Activated CD8-positive, alpha-beta memory T cell treated with anti-CD3 and anti-CD28 coated beads for 4 hours (primary cell): ENCODE results near the gene PHF21B.
"Not testable (repeated sequence)": the region's sequence is repeated elsewhere in the genome, so short reads cannot be mapped to it uniquely, and the experiment has no call there.

Experiments used
- DNase-seq, 2 donors: peaks; one replicate each; pipeline ENCODE4 v3.0.0-alpha.2; 2020; ENCODE audit warnings: low read depth in 2 of 2

Gene PHF21B

DNA sequence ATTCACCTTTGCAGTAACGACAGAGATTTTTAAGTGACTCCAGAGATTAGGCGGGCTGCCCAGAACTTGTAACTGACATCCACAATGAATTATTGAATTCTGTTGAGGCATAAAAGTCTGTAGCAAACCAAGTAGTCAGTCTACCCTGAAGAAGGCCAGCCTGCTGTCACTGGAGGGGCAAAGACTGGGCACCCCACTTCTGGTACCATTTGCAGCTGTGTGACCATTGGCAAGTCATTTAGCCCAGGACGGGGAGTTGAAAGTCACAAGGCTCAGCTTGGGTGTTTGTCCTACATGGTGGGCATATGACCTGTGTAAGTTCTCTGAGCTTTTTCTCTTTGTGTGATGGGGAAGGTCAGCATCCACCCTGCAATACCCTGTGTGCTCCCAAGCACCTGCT lies 138.0 kb downstream of the PHF21B start:
- DNase-seq: no peak

DNA sequence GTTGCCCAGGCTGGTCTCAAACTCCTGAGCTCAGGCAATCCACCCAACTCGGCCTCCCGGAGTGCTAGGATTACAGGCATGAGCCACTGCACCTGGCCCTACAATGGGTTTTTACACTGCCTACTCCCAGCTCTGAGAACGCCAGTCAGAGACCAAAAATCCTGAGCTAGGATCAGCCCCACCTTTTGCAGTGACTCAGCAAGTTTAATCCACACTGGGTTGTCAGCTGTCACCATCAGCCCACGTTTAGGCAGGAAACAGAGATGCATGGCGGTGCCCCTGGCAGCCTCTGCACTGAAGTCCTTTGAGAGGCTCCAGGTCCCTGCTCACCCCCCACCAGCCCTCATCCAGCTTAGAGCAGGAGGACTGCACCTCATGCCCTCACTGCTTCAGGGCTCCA lies 139.8 kb downstream of the PHF21B start:
- no peak for DNase-seq

DNA sequence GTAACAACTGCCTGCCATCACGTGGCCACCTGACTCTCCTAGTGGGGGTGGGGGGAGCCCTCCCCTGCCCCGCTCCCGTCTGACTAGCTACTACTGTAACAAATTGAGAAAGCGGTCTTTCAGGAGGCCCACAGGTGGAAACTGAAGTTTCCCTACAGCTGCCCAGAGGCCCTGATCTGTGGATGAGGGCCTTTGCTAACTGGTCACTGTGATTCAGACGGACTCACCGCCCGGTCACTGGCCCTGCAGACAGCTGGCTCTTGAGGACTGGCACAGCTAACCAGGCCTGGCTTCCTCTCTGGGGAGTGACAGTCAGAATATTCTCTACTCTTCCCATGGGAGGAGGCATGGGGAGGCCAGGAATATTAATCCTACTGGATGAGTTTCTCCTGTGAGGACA lies 140.6 kb downstream of the PHF21B start:
- no peak for DNase-seq

DNA sequence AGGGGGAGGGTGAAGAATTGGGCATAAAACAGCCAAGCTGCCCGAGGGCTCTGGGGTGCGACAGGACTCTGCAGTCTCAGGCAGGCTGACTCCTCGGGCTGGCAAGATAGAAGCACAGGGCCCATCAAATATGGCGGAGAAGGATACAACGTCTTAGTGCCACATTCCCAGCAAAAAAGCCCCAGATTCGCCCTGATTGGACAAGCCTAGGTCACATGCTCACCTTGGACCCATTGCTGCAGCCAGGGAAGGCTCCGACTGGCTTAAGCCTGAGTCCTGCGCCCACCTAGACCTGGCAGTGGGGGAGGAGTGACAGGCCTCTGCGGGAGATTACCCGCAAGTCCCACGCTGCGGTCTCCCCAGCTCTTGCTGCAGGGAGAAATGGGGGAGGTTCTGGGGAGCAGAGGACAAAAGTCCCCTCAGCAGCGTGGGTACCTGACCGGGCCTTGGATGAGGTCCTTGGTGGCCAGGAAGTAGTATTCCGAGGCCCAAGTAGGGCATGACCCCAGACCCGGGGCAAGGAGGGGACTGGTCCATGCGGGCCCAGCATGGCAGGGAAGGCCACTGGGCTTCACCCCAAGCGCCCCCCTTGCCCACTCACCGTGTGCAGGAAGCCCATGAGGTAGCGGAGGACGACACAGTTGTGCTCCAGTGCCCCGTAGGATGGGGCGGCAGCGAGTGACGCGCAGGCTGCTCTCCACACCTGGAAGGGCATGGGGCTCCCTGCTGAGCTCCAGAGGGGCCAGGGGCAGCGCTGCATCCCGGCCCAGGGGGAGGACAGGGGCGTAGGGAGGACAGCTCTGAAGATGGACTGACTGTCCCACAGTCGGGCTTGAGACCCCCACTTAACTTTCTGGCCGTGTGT lies 144.4 kb downstream of the PHF21B start:
- DNase-seq: no peak

DNA sequence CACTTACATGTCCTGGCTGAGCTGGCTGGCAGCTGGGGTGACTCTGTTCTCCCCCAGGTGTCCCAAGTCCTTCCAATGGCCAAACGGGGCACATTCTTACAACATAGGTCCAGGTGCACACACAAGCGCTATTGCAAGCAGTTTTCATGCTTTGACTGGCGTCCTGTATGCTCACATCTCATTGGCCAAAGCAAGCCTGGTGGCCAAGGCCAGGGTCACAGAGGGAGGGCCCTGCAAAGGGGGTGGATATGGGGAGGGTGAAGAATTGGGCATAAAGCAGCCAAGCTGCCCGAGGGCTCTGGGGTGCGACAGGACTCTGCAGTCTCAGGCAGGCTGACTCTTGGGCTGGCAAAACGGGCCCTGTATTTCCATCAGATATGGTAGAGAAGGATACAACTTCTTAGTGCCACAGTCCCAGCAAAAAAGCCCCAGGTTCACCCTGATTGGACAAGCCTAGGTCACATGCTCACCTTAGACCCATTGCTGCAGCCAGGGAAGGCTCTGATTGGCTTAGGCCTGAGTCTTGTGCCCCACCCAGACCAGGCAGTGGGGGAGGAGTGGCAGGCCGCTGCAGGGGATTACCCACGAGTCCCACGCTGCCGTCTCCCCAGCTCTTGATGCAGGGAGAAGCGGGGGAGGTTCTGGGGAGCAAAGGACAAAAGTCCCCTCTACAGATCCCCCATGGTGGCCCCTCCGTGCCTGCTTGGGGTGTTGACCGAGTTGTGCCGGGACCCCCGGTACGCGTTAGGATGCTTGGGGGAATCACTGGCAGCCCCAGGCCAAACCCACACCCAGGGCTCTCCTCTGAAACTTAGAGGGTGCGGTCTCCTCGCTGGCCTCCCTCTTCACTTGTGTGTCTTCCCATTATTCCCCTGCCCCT lies 146.6 kb downstream of the PHF21B start:
- DNase-seq: no peak

DNA sequence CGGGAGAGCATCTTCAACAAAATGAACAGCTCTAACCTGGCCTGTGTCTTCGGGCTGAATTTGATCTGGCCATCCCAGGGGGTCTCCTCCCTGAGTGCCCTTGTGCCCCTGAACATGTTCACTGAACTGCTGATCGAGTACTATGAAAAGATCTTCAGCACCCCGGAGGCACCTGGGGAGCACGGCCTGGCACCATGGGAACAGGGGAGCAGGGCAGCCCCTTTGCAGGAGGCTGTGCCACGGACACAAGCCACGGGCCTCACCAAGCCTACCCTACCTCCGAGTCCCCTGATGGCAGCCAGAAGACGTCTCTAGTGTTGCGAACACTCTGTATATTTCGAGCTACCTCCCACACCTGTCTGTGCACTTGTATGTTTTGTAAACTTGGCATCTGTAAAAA lies 147.5 kb downstream of the PHF21B start:
- DNase-seq: no peak

DNA sequence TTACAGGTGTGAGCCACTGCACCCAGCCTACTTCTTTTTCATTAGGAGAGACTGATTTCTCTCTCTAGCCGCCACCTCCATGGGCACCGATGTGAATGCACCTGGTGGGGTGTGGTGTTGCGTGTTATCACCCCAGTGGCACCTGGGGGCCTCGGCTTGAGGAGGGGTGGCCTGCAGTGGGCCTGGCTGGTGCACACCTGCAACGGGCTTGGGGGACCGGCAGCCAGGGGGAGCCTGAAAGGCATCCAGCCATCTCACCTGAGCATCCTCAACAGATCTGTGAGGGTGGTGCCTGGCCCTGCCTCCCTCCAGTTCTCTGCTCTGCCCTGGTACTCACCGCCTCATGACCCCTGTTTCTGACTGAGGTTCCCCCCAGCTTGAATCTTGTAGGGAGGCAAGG lies 148.6 kb downstream of the PHF21B start:
- no peak for DNase-seq

DNA sequence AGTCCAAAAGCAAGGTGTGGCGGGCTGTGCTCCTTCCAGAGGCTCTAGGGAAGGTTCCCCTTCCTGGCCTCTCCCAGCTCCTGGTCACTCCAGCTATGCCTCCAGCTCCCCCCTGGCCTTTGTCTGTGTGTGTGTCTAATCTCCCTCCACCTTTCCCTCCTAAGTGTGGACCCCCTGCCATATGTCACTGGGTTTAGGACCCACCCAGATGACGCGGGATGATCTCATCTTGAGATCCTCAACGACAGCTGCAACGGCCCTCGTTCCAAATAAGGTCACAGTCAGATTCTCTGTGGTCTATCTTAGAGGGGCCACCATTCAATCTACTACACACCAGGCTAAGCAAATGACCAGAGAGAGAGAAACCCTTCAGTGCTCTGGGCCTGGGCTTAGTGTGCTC lies 149.5 kb downstream of the PHF21B start:
- DNase-seq: no peak

DNA sequence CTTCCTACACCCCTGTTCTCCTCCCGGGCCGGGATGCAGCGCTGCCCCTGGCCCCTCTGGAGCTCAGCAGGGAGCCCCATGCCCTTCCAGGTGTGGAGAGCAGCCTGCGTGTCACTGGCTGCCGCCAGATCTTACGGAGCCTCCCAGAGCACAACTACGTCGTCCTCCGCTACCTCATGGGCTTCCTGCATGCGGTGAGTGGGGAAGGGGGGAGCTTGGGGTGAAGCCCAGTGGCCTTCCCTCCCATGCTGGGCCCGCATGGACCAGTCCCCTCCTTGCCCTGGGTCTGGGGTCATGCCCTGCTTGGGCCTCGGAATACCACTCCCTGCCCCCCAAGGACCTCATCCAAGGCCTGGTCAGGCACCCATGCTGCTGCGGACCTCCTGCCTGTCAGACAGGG lies 150.2 kb downstream of the PHF21B start:
- DNase-seq: no peak

DNA sequence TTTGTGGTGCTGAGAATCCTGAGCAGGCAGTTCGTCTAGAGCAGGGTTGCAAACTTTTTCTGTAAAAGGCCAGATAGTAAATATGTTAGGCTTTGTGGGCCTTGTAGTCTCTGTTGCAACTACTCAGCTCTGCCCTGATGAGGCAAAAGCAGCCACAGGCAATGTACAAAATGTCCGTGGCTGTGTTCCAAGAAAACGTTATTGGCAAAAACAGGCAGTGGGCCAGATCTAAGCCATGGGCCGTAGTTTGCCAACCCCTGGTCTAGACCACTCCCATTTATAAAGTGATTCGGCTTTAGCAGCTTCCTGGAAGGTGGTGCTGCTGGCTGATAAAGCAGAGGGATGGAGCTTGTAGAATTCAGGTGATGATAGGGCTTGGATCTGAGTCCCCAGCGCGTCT lies 151.0 kb downstream of the PHF21B start:
- DNase-seq: not testable (repeated sequence)

DNA sequence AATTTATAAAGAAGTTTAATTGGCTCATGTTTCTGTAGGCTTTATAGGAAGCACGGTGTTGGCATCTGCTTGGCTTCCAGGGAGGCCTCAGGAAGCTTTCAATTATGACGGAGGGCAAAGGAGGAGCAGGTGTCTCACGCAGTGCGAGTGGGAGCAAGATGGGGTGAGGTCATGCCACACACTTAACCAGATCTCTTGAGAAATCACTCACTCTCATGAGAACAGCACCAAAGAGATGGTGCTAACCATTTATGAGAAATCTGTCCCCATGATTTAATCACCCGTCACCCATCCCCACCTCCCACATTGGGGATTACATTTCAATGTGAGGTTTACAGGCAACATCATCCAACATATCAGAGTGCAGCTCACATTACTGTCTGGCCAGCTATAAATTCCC lies 153.9 kb downstream of the PHF21B start:
- no peak for DNase-seq

DNA sequence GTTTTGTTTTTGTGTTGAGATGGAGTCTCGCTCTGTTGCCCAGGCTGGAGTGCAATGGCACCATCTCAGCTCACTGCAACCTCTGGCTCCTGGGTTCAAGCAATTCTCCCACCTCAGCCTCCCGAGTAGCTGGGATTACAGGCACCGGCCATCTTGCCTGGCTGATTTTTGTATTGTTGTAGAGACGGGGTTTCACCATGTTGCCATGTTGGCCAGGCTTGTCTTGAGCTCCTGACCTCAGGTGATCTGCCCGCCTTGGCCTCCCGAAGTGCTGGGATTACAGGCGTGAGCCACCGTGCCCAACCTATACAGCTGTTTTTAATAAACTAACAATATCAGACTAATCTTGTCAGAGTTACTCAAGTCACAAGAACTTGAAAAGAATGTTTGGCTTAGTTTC lies 155.2 kb downstream of the PHF21B start:
- not testable (repeated sequence) for DNase-seq

DNA sequence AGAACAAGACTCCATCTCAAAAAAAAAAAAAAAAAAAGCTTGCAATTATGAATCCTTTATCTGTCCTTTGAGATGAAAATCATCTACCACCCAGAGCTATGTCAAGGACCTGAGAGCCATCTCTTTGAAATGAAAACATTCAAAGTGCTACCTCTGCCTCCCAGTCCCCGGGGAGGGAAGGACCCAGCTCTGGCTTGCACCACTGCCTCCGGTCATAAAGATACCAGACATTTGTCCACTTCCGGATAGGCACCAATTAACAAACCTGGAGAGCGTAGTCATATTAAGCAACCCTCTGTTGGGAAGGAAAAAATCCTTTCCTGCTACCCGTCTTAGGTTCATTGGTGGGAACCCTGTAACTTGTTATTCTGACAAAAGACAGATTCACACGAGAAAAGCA lies 158.9 kb downstream of the PHF21B start:
- DNase-seq: no peak

DNA sequence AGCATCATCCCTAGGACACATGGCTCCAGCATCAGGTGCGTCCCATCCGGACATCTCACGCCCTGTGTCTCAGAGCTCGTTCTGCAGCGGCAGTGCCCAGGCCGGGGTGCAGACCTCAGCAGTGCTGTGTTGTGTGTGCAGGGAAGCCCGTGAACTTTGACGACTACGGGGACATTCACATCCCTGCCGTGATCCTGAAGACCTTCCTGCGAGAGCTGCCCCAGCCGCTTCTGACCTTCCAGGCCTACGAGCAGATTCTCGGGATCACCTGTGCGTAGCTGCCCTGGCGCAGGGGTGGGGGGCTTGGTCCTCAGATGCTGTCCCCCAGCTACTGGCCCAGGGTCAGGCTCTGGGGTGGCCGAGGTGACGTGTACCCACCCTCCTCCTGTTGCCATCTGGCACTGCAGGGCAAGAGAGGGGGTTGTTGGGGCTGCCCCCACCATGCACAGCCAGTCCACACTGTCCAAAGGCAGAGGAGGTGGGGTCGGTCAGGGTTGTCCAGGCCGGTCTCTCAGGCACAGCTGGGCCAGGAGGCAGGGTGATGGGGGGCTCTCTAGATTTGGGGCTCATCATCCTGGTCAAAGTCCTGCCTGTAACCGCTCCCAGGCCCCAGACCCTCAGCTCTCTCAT lies 160.9 kb downstream of the PHF21B start:
- DNase-seq: no peak

DNA sequence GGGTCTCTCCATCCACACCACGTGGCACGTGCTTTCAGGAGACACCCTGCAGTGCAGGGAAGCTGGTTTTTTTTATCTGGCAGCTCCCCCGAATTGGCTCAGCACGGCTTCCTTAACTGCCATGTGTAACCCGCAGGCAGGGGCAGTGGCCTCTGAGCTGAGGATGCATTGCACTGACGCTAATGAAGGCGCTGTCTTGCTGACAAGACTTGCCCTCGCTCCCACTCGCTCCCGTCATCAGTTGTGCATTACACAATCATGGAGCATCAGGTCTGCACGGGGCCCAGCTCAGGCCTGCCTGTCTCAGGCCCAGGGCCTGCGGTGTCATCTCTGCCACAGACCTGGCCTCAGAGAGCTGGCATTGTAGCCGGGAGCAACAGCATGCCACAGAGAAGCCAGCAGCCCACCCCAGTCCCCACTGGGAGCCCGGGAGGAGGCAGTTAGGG lies 161.5 kb downstream of the PHF21B start:
- DNase-seq: no peak

DNA sequence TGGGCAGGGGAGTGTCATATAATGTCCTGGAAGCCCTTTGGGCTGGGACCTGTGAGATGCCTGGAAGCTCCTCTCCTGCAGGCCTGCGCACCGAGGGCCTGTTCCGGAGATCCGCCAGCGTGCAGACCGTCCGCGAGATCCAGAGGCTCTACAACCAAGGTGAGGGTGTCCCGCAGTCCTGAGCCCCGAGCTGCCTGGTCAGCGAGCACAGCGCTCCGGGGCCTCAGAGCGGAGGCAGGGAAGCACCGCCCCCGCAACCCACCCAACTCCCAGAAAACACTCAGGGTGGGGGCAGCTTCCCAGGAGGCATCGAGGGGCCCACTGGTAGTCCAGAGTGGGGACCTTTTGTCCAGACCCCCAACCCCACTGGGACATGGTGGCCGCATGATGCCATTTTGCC lies 161.9 kb downstream of the PHF21B start:
- DNase-seq: no peak

DNA sequence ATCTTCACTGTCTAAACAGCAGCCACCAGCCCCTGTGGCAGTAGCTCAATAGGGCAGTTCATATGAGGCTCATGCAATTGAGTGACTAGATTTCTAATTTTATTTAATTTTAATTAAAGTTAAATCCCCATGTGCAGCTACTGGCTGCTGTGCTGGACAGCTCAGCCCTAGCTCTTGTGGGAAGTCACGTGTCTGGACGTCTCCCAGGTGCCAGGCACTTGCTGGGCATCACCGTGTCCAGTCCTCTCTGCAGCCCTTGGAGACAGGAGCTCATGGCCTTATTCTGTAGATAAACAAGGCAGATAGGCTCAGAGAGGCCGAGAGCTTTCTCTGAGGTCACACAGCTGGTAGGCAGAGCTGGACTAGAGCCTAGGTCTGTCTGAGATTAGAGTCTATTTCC lies 162.4 kb downstream of the PHF21B start:
- no peak for DNase-seq

DNA sequence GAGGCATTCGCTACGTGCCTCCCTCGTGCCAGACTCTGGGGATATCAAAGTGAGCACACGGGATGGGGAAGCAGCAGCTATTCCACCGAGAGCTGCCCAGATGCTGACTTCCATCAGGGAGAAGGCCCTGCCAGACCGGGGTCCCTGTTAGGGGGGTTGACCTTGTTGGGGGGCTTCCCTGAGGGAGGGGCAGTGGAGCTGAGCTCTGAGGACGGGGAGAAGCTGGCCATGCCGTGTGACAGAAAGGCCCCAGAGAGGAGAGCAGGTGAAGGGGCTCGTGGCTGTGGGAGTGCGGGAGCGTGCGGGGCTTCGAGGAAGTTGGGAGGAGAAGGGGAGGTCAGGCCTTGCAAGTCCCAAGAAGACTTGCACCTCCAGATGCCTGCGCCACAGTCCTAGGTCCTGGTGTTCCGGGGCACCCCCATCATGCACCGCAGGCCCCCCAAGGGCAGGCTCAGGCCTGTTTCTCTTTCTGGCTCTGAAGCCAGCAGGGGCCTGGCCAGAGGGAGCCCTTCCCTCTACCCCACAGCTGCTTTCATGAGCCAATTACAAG lies 163.0 kb downstream of the PHF21B start:
- no peak for DNase-seq

DNA sequence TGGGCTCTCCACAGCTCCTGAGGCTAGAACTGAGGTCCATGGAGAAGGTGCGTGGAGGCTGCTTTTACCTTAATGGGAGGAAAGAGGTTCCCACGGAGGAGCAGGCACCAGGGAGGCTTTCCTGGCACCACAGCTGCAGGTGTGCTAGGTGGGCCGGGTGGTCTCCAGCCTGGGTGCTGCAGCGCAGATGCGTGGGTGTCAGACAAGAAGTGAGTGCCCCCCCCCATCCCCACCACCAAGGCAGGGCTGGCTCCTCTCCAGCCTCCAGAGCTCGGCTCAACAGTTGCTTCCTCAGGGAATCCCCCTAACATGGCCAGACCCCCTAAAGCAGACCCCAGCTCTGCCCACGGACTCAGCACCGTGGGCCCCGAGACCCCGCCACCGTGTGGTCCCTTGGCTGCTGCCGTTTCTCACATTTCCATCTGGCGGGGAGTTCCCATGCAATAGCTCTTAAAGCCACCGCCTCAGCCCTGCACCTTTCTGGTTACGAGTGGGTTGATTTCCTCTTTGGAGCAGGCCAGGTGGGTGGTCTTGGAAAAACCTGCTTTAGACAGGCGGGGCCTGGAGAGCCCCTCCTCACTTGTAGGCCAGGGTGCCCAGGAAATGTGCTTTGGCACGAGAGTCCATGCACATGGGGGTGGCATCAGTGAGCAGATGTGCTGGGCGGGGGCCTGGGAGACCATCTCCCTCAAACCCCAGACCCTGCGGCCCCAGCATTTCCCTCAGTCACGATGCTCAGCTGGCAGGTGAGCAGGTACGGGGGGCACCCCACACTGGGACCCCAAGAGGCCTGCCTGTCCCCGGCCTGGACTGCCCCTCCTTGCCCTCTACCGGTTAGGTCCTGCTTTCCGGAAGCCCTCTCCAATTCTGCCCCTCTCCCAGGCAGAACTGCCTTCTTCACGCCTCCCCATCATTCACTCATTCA lies 163.7 kb downstream of the PHF21B start:
- DNase-seq: no peak

DNA sequence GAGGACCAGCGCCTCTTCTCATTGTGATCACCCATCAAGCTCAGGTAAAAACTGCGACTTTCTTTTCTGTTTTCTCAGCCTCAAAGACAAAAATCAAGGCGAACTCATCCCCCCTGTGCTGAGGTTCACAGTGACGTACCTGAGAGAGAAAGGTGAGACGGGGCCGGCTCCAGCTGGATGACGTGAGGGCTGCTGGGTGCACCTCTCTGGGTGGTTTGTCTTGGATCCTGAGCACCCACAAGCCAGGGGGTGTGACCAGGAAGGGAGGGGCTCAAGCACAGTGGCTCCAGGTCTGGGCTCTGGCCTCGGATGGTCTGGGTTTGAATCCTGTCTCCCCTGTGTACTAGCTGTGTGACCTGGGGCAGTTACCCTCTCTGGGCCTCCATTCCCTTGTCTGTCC lies 164.6 kb downstream of the PHF21B start:
- DNase-seq: no peak

DNA sequence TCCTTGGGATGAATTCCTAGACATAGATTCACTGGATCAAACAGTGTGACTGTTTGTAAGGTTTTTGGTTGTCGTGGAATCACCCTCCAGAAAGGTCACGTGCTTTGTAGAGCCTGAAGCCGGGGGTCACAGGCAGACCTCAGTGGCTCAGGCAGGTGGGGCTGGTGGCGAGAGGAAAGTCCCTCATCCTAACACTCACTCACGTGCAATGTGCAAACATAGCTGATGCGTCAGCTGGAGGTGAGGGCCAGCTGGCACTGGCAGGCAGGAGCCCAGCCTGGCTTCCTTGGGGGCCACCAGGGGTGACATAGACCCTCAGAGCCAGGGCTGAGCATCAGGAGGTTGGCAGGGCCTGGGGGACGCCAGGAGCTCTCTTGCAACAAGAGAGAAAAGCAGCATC lies 167.4 kb downstream of the PHF21B start:
- no peak for DNase-seq
